ENCODE data around the gene TMEM254. TPM values are rescaled to one million over a fixed set of nuclear protein-coding genes. Genes with fewer than 3 reads are reported as not detected.
"Not testable (repeated sequence)": the region's sequence is repeated elsewhere in the genome, so short reads cannot be mapped to it uniquely, and the experiment has no call there.

The TMEM254 gene, protein sequence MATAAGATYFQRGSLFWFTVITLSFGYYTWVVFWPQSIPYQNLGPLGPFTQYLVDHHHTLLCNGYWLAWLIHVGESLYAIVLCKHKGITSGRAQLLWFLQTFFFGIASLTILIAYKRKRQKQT
- total RNA-seq (2013) = 10.3 TPM
- polyA plus RNA-seq (10 to 100 TPM; 13.6 to 43.1 (median 25.9) TPM), polyA minus RNA-seq (3.9 and 8.4 TPM in 2 replicates), total RNA-seq (0.35 to 7.0 (median 4.6) reads per million in 11 experiments)

DNA sequence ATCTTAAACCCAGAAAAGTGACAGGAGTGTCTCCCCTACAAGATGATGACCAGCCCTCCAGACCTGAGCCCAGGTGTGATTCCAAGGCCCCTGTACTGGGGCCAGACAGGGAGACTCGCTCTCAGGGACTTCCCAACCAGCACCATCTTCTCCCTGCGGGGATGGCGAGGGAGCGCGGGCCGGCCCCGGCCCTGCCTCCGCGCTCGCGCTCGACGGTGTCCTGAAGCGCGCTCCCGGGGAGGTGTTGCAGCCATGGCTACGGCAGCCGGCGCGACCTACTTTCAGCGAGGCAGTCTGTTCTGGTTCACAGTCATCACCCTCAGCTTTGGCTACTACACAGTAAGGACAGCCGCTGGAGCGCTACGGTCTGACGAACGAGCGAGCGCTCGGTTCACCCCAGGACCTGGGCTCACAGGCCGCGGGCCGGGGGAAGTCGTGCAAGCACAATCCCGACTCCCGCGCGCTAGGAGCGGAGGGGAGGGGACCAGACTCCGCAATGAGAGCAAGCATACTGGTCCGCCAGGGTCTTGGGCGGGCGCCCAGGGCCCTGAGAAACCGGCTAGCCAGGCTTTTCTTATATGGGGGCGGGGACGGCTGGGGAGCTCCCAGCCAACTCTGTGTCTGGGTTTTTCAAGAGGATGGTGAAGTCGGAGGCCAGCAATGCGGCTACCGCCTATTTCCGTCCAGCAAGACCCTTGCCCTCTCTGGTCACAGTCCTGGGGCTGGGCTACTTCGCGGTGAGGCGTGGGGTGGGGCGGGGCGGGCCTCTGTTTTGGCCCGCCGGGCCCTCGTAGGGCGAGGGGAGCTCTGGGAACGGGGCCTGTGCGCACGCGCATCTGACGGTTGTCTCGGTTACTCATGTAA, at the start of gene TMEM254:
Gene TMEM254, plus strand, starts transcription at position 218 of the 864 bp plus-strand sequence. Its CDS starts 35 bp downstream, at position 253.
- Mint-ChIP-seq H3K4me3 (peak within 1 kb of the TSS; percentile 95 to 99), H3K27me3 (ENCODE audit: low read depth in 3 of 3) (no peaks in the 10 kb centered on the region), H3K27ac (peak within 1 kb of the TSS; percentile 82 to 94 (median 87)), H3K36me3 (peaks cover 7 to 8% of the 10 kb centered on the region in 2 donors), H3K9me3 (peaks cover 0 to 2% (median 0%) of the 10 kb centered on the region in 7 donors), H3K4me1 (peaks cover 18% of the 10 kb centered on the region)
- H3K9me3 ChIP-seq (replicated peaks in 1 of 2; ENCODE audit: control insufficient read depth in 1 of 2, insufficient read depth in 1 of 2, low read length in 2 of 2) = no peaks in the 10 kb centered on the region
- H4K20me1 ChIP-seq (ENCODE audit: insufficient read depth, low read length) = no peaks in the 10 kb centered on the region
- H2AFZ ChIP-seq (ENCODE audit: insufficient read depth, low read depth, low read length, poor library complexity, severe bottlenecking) = peak within 1 kb of the TSS; percentile 100
- WGBS (ENCODE audit: insufficient coverage) = under 1% methylated on average over 64 of the region's 64 CpGs
- peak within 1 kb of the TSS; percentile 96 for H3K4me2 ChIP-seq (replicated peaks; ENCODE audit: extremely low read depth, low read length, poor library complexity, severe bottlenecking)
- H3K36me3 ChIP-seq (replicated peaks in 1 of 2; ENCODE audit: control insufficient read depth in 1 of 2, insufficient read depth in 2 of 2, low read length in 2 of 2) = no peaks in the 10 kb centered on the region
- H3K27ac ChIP-seq (ENCODE audit: low read depth in 1 of 2, low read length in 2 of 2) = peak within 1 kb of the TSS; percentile 70 to 88
- no peaks in the 10 kb centered on the region for H3K27me3 ChIP-seq (ENCODE audit: control insufficient read depth in 2 of 2, insufficient read depth in 2 of 2, low read length in 2 of 2)
- intact Hi-C loops (cut with micrococcal nuclease) = loop anchor here in 1 of 2 donors (10.0 kb wide), 1 partner anchor 126 kb away; the partner anchor contains the start of gene ANXA11
- H3K9ac ChIP-seq (ENCODE audit: insufficient read depth, low read length, poor library complexity, severe bottlenecking) = peak within 1 kb of the TSS; percentile 85
- TF ChIP-seq, protein P1, sequence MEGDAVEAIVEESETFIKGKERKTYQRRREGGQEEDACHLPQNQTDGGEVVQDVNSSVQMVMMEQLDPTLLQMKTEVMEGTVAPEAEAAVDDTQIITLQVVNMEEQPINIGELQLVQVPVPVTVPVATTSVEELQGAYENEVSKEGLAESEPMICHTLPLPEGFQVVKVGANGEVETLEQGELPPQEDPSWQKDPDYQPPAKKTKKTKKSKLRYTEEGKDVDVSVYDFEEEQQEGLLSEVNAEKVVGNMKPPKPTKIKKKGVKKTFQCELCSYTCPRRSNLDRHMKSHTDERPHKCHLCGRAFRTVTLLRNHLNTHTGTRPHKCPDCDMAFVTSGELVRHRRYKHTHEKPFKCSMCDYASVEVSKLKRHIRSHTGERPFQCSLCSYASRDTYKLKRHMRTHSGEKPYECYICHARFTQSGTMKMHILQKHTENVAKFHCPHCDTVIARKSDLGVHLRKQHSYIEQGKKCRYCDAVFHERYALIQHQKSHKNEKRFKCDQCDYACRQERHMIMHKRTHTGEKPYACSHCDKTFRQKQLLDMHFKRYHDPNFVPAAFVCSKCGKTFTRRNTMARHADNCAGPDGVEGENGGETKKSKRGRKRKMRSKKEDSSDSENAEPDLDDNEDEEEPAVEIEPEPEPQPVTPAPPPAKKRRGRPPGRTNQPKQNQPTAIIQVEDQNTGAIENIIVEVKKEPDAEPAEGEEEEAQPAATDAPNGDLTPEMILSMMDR (IDR thresholded peaks at IDR 0.05) = no peak
- peak within 1 kb of the TSS; percentile 59 to 98 (median 85) for H3K4me3 ChIP-seq (replicated peaks in 1 of 3; ENCODE audit: low read depth in 2 of 3, low read length in 3 of 3)
- peaks cover 13 to 16% of the 10 kb centered on the region in 2 donors for H3K4me1 ChIP-seq (ENCODE audit: control insufficient read depth in 1 of 2, insufficient read depth in 2 of 2, low read length in 2 of 2)
- H3K79me2 ChIP-seq (ENCODE audit: insufficient read depth, low read length) = peaks cover 7% of the 10 kb centered on the region
- peak; percentile 80 to 91 (median 81) for DNase-seq

DNA sequence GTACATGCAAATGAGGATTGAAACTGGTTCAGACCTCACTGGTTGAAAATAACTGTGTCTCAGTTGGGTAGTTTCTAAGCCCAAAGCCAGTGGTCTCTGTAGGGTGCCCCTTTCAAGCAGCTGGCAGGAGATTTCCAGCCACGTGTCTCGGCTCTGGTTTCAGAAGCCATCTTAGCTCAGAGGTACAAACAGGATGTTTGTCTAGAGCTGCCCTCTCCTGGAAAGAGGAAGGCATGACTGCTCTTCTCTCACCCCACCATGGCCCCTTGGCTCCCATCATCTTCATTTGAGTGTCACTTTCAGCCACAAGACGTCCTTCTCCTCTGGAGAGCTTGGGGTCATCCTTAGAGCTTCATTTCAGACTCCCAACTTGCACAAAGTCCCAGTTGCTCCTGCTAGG, 49.3 kb upstream of the TMEM254 start:
- H3K4me1 ChIP-seq (ENCODE audit: control insufficient read depth in 1 of 2, insufficient read depth in 2 of 2, low read length in 2 of 2); H3K4me3 ChIP-seq (replicated peaks in 1 of 3; ENCODE audit: low read depth in 2 of 3, low read length in 3 of 3); H3K27ac ChIP-seq (ENCODE audit: low read depth in 1 of 2, low read length in 2 of 2); H3K27ac Mint-ChIP-seq; H3K36me3 Mint-ChIP-seq; H3K4me2 ChIP-seq (replicated peaks; ENCODE audit: extremely low read depth, low read length, poor library complexity, severe bottlenecking); H3K4me3 Mint-ChIP-seq; H3K27me3 Mint-ChIP-seq (ENCODE audit: low read depth in 3 of 3); H3K27me3 ChIP-seq (ENCODE audit: control insufficient read depth in 2 of 2, insufficient read depth in 2 of 2, low read length in 2 of 2); intact Hi-C loops (cut with micrococcal nuclease); H3K79me2 ChIP-seq (ENCODE audit: insufficient read depth, low read length); H3K4me1 Mint-ChIP-seq; H3K36me3 ChIP-seq (replicated peaks in 1 of 2; ENCODE audit: control insufficient read depth in 1 of 2, insufficient read depth in 2 of 2, low read length in 2 of 2); H3K9ac ChIP-seq (ENCODE audit: insufficient read depth, low read length, poor library complexity, severe bottlenecking); H3K9me3 ChIP-seq (replicated peaks in 1 of 2; ENCODE audit: control insufficient read depth in 1 of 2, insufficient read depth in 1 of 2, low read length in 2 of 2); H2AFZ ChIP-seq (ENCODE audit: insufficient read depth, low read depth, low read length, poor library complexity, severe bottlenecking); H3K9me3 Mint-ChIP-seq; H4K20me1 ChIP-seq (ENCODE audit: insufficient read depth, low read length): not testable (repeated sequence)
- peak in 2 of 3 donors; percentile 24 to 26 for DNase-seq
- 100% methylated on average over 1 of the region's 3 CpGs for WGBS (ENCODE audit: insufficient coverage)
- TF ChIP-seq, protein P1 (IDR thresholded peaks at IDR 0.05) = peak; percentile 17

DNA sequence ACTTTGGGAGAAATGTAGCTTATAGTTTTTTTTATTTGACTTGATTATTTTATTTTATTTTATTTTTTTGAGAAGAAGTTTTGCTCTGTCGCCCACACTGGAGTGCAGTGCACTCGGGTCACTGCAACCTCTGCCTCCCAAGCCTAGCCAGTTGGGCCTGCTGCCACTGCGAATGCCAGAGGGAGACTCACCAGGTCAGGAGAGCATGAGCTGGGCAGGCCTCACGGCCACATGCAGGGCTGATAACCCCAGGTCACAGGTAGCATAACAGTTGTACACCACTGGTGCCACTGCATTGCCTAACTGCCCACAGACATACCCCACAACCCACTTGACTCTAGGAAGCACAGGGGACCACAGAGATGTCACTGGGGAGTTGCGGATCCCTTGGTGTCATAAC, 48.6 kb upstream of the TMEM254 start:
- DNase-seq; H2AFZ ChIP-seq (ENCODE audit: insufficient read depth, low read depth, low read length, poor library complexity, severe bottlenecking); H3K9me3 Mint-ChIP-seq; intact Hi-C loops (cut with micrococcal nuclease); H3K79me2 ChIP-seq (ENCODE audit: insufficient read depth, low read length); H3K9me3 ChIP-seq (replicated peaks in 1 of 2; ENCODE audit: control insufficient read depth in 1 of 2, insufficient read depth in 1 of 2, low read length in 2 of 2); H4K20me1 ChIP-seq (ENCODE audit: insufficient read depth, low read length); H3K36me3 Mint-ChIP-seq; H3K4me1 Mint-ChIP-seq; H3K9ac ChIP-seq (ENCODE audit: insufficient read depth, low read length, poor library complexity, severe bottlenecking); H3K27me3 Mint-ChIP-seq (ENCODE audit: low read depth in 3 of 3); H3K4me3 Mint-ChIP-seq; H3K27me3 ChIP-seq (ENCODE audit: control insufficient read depth in 2 of 2, insufficient read depth in 2 of 2, low read length in 2 of 2); H3K36me3 ChIP-seq (replicated peaks in 1 of 2; ENCODE audit: control insufficient read depth in 1 of 2, insufficient read depth in 2 of 2, low read length in 2 of 2); H3K27ac ChIP-seq (ENCODE audit: low read depth in 1 of 2, low read length in 2 of 2); H3K4me2 ChIP-seq (replicated peaks; ENCODE audit: extremely low read depth, low read length, poor library complexity, severe bottlenecking); H3K4me1 ChIP-seq (ENCODE audit: control insufficient read depth in 1 of 2, insufficient read depth in 2 of 2, low read length in 2 of 2); H3K4me3 ChIP-seq (replicated peaks in 1 of 3; ENCODE audit: low read depth in 2 of 3, low read length in 3 of 3): not testable (repeated sequence)
- WGBS (ENCODE audit: insufficient coverage) = 44% methylated on average over 3 of the region's 5 CpGs
- H3K27ac Mint-ChIP-seq = peak overlapping the region in 1 of 7 donors; percentile 12

All from CD14-positive monocyte (primary cell).